Measurements from ENCODE around the gene MORC3.

MORC3 gene

GRCh38 chr21:36347962-36348328, 27.9 kb downstream of the MORC3 start:
- Histone ChIP-seq H3K27me3 (ENCODE audit: insufficient read depth, insufficient read length) (no peaks in the 10 kb centered on the region), H3K9ac (ENCODE audit: insufficient read length, low read depth) (no peak overlapping the region), H3K4me1 (ENCODE audit: insufficient read depth, insufficient read length) (no peaks in the 10 kb centered on the region), H3K4me3 (ENCODE audit: insufficient read length, low read depth) (no peak overlapping the region), H3K9me3 (ENCODE audit: insufficient read depth, low read length) (no peaks in the 10 kb centered on the region), H3K36me3 (ENCODE audit: insufficient read depth, insufficient read length, low read length) (peaks cover 90% of the 10 kb centered on the region)
- DNase-seq (ENCODE audit: low read depth, low spot score), result no peak
- no peak for TF ChIP-seq YY1 (IDR thresholded peaks at IDR 0.05; ENCODE audit: insufficient read depth, insufficient read length)
- no peak for TF ChIP-seq SUZ12 (IDR thresholded peaks at IDR 0.05; ENCODE audit: extremely low read depth, insufficient read depth, insufficient read length)
- TF ChIP-seq ZNF274 (IDR thresholded peaks at IDR 0.05; ENCODE audit: low read depth, low read length), result no peak

DNA sequence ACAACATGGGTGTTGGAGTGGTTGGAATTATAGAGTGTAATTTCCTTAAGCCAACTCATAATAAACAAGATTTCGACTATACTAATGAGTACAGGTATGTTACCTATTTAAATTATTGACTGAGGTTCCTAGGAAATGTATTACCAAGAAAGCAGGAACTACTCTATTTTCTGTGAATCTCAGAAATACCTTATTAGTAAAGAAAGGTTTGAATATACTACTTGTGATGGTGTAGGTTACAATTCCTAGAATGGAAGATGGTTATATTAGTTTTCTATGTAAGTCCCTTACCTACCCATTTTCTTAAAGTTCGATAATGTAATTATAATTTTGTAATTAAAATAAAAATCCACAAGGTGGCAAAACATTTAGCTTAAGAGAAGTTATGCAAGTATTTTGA, 29.3 kb downstream of the MORC3 start:
- Histone ChIP-seq H3K4me1 (ENCODE audit: insufficient read depth, insufficient read length) (no peaks in the 10 kb centered on the region), H3K9me3 (ENCODE audit: insufficient read depth, low read length) (no peaks in the 10 kb centered on the region), H3K4me3 (ENCODE audit: insufficient read length, low read depth) (no peak overlapping the region), H3K9ac (ENCODE audit: insufficient read length, low read depth) (no peak overlapping the region), H3K36me3 (ENCODE audit: insufficient read depth, insufficient read length, low read length) (peaks cover 82% of the 10 kb centered on the region), H3K27me3 (ENCODE audit: insufficient read depth, insufficient read length) (no peaks in the 10 kb centered on the region)
- TF ChIP-seq ZNF274 (IDR thresholded peaks at IDR 0.05; ENCODE audit: low read depth, low read length), result no peak
- no peak for TF ChIP-seq YY1 (IDR thresholded peaks at IDR 0.05; ENCODE audit: insufficient read depth, insufficient read length)
- no peak for TF ChIP-seq SUZ12 (IDR thresholded peaks at IDR 0.05; ENCODE audit: extremely low read depth, insufficient read depth, insufficient read length)
- DNase-seq (ENCODE audit: low read depth, low spot score), result no peak

GRCh38 chr21:36350282-36350910, 30.4 kb downstream of the MORC3 start:
- Histone ChIP-seq H3K4me3 (ENCODE audit: insufficient read length, low read depth) (no peak overlapping the region), H3K9ac (ENCODE audit: insufficient read length, low read depth) (no peak overlapping the region), H3K36me3 (ENCODE audit: insufficient read depth, insufficient read length, low read length) (peaks cover 82% of the 10 kb centered on the region), H3K4me1 (ENCODE audit: insufficient read depth, insufficient read length) (no peaks in the 10 kb centered on the region), H3K27me3 (ENCODE audit: insufficient read depth, insufficient read length) (no peaks in the 10 kb centered on the region), H3K9me3 (ENCODE audit: insufficient read depth, low read length) (no peaks in the 10 kb centered on the region)
- DNase-seq (ENCODE audit: low read depth, low spot score), result no peak
- no peak for TF ChIP-seq ZNF274 (IDR thresholded peaks at IDR 0.05; ENCODE audit: low read depth, low read length)
- TF ChIP-seq YY1 (IDR thresholded peaks at IDR 0.05; ENCODE audit: insufficient read depth, insufficient read length), result no peak
- TF ChIP-seq SUZ12 (IDR thresholded peaks at IDR 0.05; ENCODE audit: extremely low read depth, insufficient read depth, insufficient read length), result no peak

GRCh38 chr21:36354918-36355680, 35.1 kb downstream of the MORC3 start:
- no peak overlapping the region for H3K9ac ChIP-seq (ENCODE audit: insufficient read length, low read depth)
- peaks cover 77% of the 10 kb centered on the region for H3K36me3 ChIP-seq (ENCODE audit: insufficient read depth, insufficient read length, low read length)
- no peak for TF ChIP-seq SUZ12 (IDR thresholded peaks at IDR 0.05; ENCODE audit: extremely low read depth, insufficient read depth, insufficient read length)
- TF ChIP-seq ZNF274 (IDR thresholded peaks at IDR 0.05; ENCODE audit: low read depth, low read length), result no peak
- no peak for TF ChIP-seq YY1 (IDR thresholded peaks at IDR 0.05; ENCODE audit: insufficient read depth, insufficient read length)
- no peaks in the 10 kb centered on the region for H3K4me1 ChIP-seq (ENCODE audit: insufficient read depth, insufficient read length)
- no peaks in the 10 kb centered on the region for H3K27me3 ChIP-seq (ENCODE audit: insufficient read depth, insufficient read length)
- no peak overlapping the region for H3K4me3 ChIP-seq (ENCODE audit: insufficient read length, low read depth)
- no peak for DNase-seq (ENCODE audit: low read depth, low spot score)
- H3K9me3 ChIP-seq (ENCODE audit: insufficient read depth, low read length), result no peaks in the 10 kb centered on the region

DNA sequence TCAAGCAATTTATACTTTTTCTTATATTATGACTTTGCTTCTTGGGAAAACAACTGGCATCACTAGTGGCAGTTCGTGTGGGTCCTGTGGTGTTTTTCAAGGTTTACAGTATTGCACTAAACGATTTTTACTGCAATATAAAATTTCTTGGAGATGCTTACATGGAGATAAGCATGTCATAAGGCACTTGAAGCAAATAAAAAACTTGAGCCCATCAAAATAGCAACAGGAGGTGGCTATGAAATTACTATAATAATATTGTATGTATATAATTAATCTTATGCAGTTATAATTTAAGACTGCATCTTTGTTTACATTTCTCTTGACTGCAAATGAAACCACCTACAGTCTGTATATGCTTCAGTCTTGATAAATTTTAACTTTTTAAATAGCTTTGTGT, 35.9 kb downstream of the MORC3 start:
- no peak overlapping the region for H3K4me3 ChIP-seq (ENCODE audit: insufficient read length, low read depth)
- H3K4me1 ChIP-seq (ENCODE audit: insufficient read depth, insufficient read length), result no peaks in the 10 kb centered on the region
- H3K36me3 ChIP-seq (ENCODE audit: insufficient read depth, insufficient read length, low read length), result peaks cover 76% of the 10 kb centered on the region
- H3K9ac ChIP-seq (ENCODE audit: insufficient read length, low read depth), result no peak overlapping the region
- DNase-seq (ENCODE audit: low read depth, low spot score), result no peak
- no peaks in the 10 kb centered on the region for H3K27me3 ChIP-seq (ENCODE audit: insufficient read depth, insufficient read length)
- TF ChIP-seq SUZ12 (IDR thresholded peaks at IDR 0.05; ENCODE audit: extremely low read depth, insufficient read depth, insufficient read length) (no peak), ZNF274 (IDR thresholded peaks at IDR 0.05; ENCODE audit: low read depth, low read length) (no peak), YY1 (IDR thresholded peaks at IDR 0.05; ENCODE audit: insufficient read depth, insufficient read length) (no peak)
- no peaks in the 10 kb centered on the region for H3K9me3 ChIP-seq (ENCODE audit: insufficient read depth, low read length)

DNA sequence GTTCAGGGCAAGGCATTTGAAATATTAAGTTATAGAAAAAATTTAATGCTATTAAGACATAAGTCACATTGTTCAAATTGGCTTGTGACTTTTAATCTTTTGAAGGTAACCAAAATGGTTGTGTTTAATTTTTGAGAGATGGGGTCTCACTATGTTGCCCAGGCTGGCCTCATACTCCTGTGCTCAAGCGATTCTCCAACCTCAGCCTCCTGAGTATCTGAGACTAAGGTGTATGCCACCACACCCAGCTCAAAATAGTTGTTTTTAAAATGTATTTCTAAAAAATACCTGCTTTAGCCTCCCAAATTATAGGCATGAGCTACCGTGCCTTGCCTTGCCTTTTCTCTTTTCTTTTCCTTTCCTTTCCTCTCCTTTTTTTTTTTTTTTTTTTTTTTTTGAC, 39.2 kb downstream of the MORC3 start:
- Histone ChIP-seq H3K27me3 (ENCODE audit: insufficient read depth, insufficient read length) (no peaks in the 10 kb centered on the region), H3K36me3 (ENCODE audit: insufficient read depth, insufficient read length, low read length) (peaks cover 83% of the 10 kb centered on the region), H3K9me3 (ENCODE audit: insufficient read depth, low read length) (no peaks in the 10 kb centered on the region), H3K4me3 (ENCODE audit: insufficient read length, low read depth) (no peak overlapping the region), H3K9ac (ENCODE audit: insufficient read length, low read depth) (no peak overlapping the region), H3K4me1 (ENCODE audit: insufficient read depth, insufficient read length) (no peaks in the 10 kb centered on the region)
- no peak for DNase-seq (ENCODE audit: low read depth, low spot score)
- no peak for TF ChIP-seq SUZ12 (IDR thresholded peaks at IDR 0.05; ENCODE audit: extremely low read depth, insufficient read depth, insufficient read length)
- TF ChIP-seq YY1 (IDR thresholded peaks at IDR 0.05; ENCODE audit: insufficient read depth, insufficient read length), result no peak
- no peak for TF ChIP-seq ZNF274 (IDR thresholded peaks at IDR 0.05; ENCODE audit: low read depth, low read length)

DNA sequence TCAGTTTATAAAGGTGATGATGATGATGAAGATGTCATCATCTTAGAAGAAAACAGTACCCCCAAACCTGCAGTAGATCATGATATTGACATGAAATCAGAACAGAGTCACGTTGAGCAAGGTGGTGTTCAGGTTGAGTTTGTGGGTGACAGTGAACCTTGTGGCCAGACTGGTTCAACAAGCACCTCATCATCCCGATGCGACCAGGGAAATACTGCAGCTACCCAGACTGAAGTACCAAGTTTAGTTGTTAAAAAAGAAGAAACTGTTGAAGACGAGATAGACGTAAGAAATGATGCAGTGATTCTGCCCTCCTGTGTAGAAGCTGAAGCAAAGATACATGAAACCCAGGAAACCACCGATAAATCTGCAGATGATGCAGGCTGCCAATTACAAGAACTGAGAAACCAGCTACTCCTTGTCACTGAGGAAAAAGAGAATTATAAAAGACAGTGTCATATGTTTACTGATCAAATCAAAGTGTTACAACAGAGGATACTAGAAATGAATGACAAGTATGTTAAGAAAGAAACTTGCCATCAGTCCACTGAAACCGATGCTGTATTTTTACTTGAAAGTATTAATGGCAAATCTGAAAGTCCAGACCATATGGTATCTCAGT, 49.2 kb downstream of the MORC3 start:
- TF ChIP-seq YY1 (IDR thresholded peaks at IDR 0.05; ENCODE audit: insufficient read depth, insufficient read length) (no peak), ZNF274 (IDR thresholded peaks at IDR 0.05; ENCODE audit: low read depth, low read length) (no peak), SUZ12 (IDR thresholded peaks at IDR 0.05; ENCODE audit: extremely low read depth, insufficient read depth, insufficient read length) (no peak)
- Histone ChIP-seq H3K9me3 (ENCODE audit: insufficient read depth, low read length) (no peaks in the 10 kb centered on the region), H3K27me3 (ENCODE audit: insufficient read depth, insufficient read length) (no peaks in the 10 kb centered on the region), H3K4me3 (ENCODE audit: insufficient read length, low read depth) (no peak overlapping the region), H3K4me1 (ENCODE audit: insufficient read depth, insufficient read length) (no peaks in the 10 kb centered on the region), H3K36me3 (ENCODE audit: insufficient read depth, insufficient read length, low read length) (peaks cover 90% of the 10 kb centered on the region), H3K9ac (ENCODE audit: insufficient read length, low read depth) (no peak overlapping the region)
- no peak for DNase-seq (ENCODE audit: low read depth, low spot score)
